Adrenal gland (tissue), 5 donors: ENCODE results near the gene POLD3.

Source experiments
- POLR2A ChIP-seq, 2 donors: fragments of 450-650 bp; IDR thresholded peaks; one replicate each; pipeline ENCODE4 v1.6.1; 2017; ENCODE audit warnings: antibody characterized with exemption in 2 of 2, mild to moderate bottlenecking in 2 of 2, moderate library complexity in 1 of 2
- TF ChIP-seq, protein P1 (sequence below), 6 experiments: fragments of 450-650 bp in 4 of 6; fragments of 200-600 bp in 2 of 6; sonication (generic) in 1 of 6; IDR thresholded peaks; 1 replicate in 5 of 6; 2 replicates in 1 of 6; pipeline versions ENCODE4 v1.5.1 to v1.8.0; 2016 to 2021; ENCODE audit warnings: antibody characterized with exemption in 6 of 6, mild to moderate bottlenecking in 2 of 6, moderate library complexity in 1 of 6
- donor health status: DM: no; HTN: no; CAD: no.

- TF ChIP-seq, protein P1, sequence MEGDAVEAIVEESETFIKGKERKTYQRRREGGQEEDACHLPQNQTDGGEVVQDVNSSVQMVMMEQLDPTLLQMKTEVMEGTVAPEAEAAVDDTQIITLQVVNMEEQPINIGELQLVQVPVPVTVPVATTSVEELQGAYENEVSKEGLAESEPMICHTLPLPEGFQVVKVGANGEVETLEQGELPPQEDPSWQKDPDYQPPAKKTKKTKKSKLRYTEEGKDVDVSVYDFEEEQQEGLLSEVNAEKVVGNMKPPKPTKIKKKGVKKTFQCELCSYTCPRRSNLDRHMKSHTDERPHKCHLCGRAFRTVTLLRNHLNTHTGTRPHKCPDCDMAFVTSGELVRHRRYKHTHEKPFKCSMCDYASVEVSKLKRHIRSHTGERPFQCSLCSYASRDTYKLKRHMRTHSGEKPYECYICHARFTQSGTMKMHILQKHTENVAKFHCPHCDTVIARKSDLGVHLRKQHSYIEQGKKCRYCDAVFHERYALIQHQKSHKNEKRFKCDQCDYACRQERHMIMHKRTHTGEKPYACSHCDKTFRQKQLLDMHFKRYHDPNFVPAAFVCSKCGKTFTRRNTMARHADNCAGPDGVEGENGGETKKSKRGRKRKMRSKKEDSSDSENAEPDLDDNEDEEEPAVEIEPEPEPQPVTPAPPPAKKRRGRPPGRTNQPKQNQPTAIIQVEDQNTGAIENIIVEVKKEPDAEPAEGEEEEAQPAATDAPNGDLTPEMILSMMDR (IDR thresholded peaks at IDR 0.05), result no peak
- no peak for TF ChIP-seq POLR2A (IDR thresholded peaks at IDR 0.05)
These were observed 62.6 kb downstream of the POLD3 start for GRCh38 chr11:74654976-74655375.
